Erythroblast (primary cell): Measurements from ENCODE around the gene PPARA.

ENCODE experiments used
- GATA1 ChIP-seq: IDR thresholded peaks from 2 replicates; pipeline ENCODE4 v1.6.1; 2011; ENCODE audit warnings: low read depth, mild to moderate bottlenecking, control low read depth, low read length, moderate library complexity
- POLR2A ChIP-seq: IDR thresholded peaks from 2 replicates; pipeline ENCODE4 v1.6.1; 2011; ENCODE audit warnings: mild to moderate bottlenecking, low read length

DNA sequence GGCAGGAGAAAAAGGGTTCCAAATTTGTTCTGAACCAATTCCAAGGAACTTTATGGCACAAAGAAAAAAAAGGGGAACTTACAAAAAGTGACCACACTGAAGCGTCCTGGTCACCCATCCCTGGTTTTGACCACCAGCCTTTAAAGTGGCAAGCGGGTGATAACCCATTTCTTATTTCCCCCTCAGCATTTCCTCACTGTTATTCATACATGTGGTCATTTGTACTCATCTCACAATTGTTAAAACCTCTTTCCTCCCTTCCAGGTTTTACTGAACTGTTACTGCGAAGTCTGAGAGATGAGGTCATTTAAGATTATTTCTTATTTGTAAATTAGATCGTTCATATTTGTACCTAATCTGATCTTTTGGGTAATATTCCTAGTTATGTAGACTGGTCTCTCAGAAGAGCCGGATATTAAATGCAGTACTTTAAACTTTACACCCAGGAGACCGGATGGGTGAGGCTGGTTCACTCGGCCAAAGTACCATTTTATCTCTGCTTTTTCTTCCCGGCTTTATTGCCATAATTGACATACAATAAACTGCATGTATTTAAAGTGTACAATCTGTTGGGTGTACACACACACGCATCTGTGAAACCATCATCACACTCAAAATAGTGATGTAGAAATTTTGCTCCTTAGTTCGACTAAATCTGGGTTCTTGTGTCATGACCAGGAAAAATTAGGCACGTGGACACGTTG is 52.7 kb downstream of the PPARA start:
- no peak for TF ChIP-seq POLR2A
- TF ChIP-seq GATA1: no peak
